GM18951 (cell line): ENCODE results near the gene ASB4.
"Not testable (repeated sequence)": the region's sequence is repeated elsewhere in the genome, so short reads cannot be mapped to it uniquely, and the experiment has no call there.

Experiments used
- POLR2A ChIP-seq: IDR thresholded peaks from 4 replicates; pipeline ENCODE4 v1.6.1; 2011; ENCODE audit warnings: mild to moderate bottlenecking; ENCODE audit not compliant: insufficient read length, insufficient read depth; ENCODE audit errors: extremely low read depth
- in situ Hi-C: fragments of 300-500 bp; cut with MboI; formaldehyde crosslinking; loops from one replicate; pipeline ENCODE4 v1.12.0; 2022; ENCODE audit warnings: low sequenced_read_pairs, mixed read lengths, inconsistent platforms; ENCODE audit not compliant: unreplicated experiment

Gene ASB4

GRCh38 chr7:95491201-95491600 lies 5.5 kb downstream of the ASB4 start:
- in situ Hi-C loops, result no loop called here
- TF ChIP-seq POLR2A, result no peak

GRCh38 chr7:95491634-95492314 lies 6.0 kb downstream of the ASB4 start:
- no peak for TF ChIP-seq POLR2A
- in situ Hi-C loops, result no loop called here

GRCh38 chr7:95493247-95493646 lies 7.5 kb downstream of the ASB4 start:
- in situ Hi-C loops, result no loop called here
- TF ChIP-seq POLR2A, result no peak

GRCh38 chr7:95493844-95494243 lies 8.1 kb downstream of the ASB4 start:
- in situ Hi-C loops, result no loop called here
- TF ChIP-seq POLR2A, result no peak

GRCh38 chr7:95501261-95501832 lies 15.6 kb downstream of the ASB4 start:
- in situ Hi-C loops, result no loop called here
- no peak for TF ChIP-seq POLR2A

- in situ Hi-C loops, result no loop called here
- no peak for TF ChIP-seq POLR2A
These were observed 16.7 kb downstream of the ASB4 start for GRCh38 chr7:95502403-95502802.

GRCh38 chr7:95503271-95504131 lies 17.8 kb downstream of the ASB4 start:
- in situ Hi-C loops, result no loop called here
- no peak for TF ChIP-seq POLR2A

GRCh38 chr7:95504132-95504588 lies 18.4 kb downstream of the ASB4 start:
- in situ Hi-C loops, result not testable (repeated sequence)

GRCh38 chr7:95508780-95509179 lies 23.0 kb downstream of the ASB4 start:
- TF ChIP-seq POLR2A, result no peak

GRCh38 chr7:95509199-95509598 lies 23.5 kb downstream of the ASB4 start:
- in situ Hi-C loops, result no loop called here
- no peak for TF ChIP-seq POLR2A

More at GRCh38 chr7:95508780-95509179, 23.0 kb downstream of the ASB4 start:
- in situ Hi-C loops, result no loop called here

- no peak for TF ChIP-seq POLR2A
- in situ Hi-C loops, result loop anchor here (10.0 kb wide), 1 partner anchor 173 kb away; no protein-coding TSS in a partner anchor
These were observed 26.0 kb downstream of the ASB4 start for GRCh38 chr7:95511716-95512260.

GRCh38 chr7:95517458-95517857 lies 31.7 kb downstream of the ASB4 start:
- in situ Hi-C loops, result loop anchor here (10.0 kb wide), 1 partner anchor 167 kb away; no protein-coding TSS in a partner anchor
- no peak for TF ChIP-seq POLR2A

- TF ChIP-seq POLR2A, result no peak
- in situ Hi-C loops, result loop anchor here (10.0 kb wide), 1 partner anchor 167 kb away; no protein-coding TSS in a partner anchor
These were observed 32.1 kb downstream of the ASB4 start for GRCh38 chr7:95517870-95518269.

- in situ Hi-C loops, result no loop called here
- no peak for TF ChIP-seq POLR2A
These were observed 34.4 kb downstream of the ASB4 start for GRCh38 chr7:95520136-95520535.

GRCh38 chr7:95525503-95525902 lies 39.8 kb downstream of the ASB4 start:
- in situ Hi-C loops, result no loop called here
- no peak for TF ChIP-seq POLR2A
